B cell (primary cell): ENCODE measurements around the gene EXT2. TPM values are rescaled to one million over a fixed set of nuclear protein-coding genes. Genes with fewer than 3 reads are reported as not detected.

Source experiments
- ATAC-seq: fragments of 200-7000 bp; cut with Tn5 transposase; one replicate; pipeline ENCODE4 v1.10.0; 2021; ENCODE audit warnings: low read depth, mild to moderate bottlenecking, moderate number of reproducible peaks, moderate library complexity
- CTCF ChIA-PET: fragments of 350-600 bp; sonication (Branson Sonifier 250); formaldehyde crosslinking; loops from one replicate; lab custom pipeline; 2021; ENCODE audit warnings: antibody characterized with exemption, inconsistent platforms; lab: Charles Lee
- POLR2A ChIA-PET: fragments of 350-600 bp; sonication (Branson Sonifier 250); formaldehyde crosslinking; loops from one replicate; lab custom pipeline; 2021; ENCODE audit warnings: antibody characterized with exemption; lab: Charles Lee
- DNase-seq: peaks from one replicate; pipeline ENCODE4 v3.0.0; 2013
- H2AFZ ChIP-seq: 2 replicates; pipeline ENCODE4 v1.6.1; 2012; ENCODE audit warnings: mild to moderate bottlenecking, low read depth, low read length; ENCODE audit not compliant: insufficient read depth, poor library complexity, severe bottlenecking
- H3K27ac ChIP-seq, 2 donors: 1 replicate in 1 of 2; 2 replicates in 1 of 2; pipeline ENCODE4 v1.5.1; 2012 to 2013; ENCODE audit warnings: low read length in 2 of 2, mild to moderate bottlenecking in 2 of 2, moderate library complexity in 1 of 2
- H3K27me3 ChIP-seq, 4 experiments: fragments of 200-600 bp in 1 of 4; sonication (generic) in 1 of 4; replicated peaks in 1 of 4; 1 replicate in 2 of 4; 2 replicates in 2 of 4; pipeline versions ENCODE4 v1.6.1 to v1.7.0; 2013 to 2016; ENCODE audit warnings: low read length in 3 of 4, mild to moderate bottlenecking in 2 of 4, mixed read lengths in 1 of 4, moderate library complexity in 1 of 4; ENCODE audit not compliant: insufficient read depth in 4 of 4, control insufficient read depth in 3 of 4; ENCODE audit errors: control extremely low read depth in 1 of 4
- H3K36me3 ChIP-seq, 2 experiments: replicated peaks in 1 of 2; 1 replicate in 1 of 2; 2 replicates in 1 of 2; pipeline versions ENCODE4 v1.6.1 to v1.7.1; 2013; ENCODE audit warnings: low read length in 1 of 2; ENCODE audit not compliant: insufficient read depth in 2 of 2, control insufficient read depth in 1 of 2; ENCODE audit errors: control extremely low read depth in 1 of 2, extremely low read depth in 1 of 2
- H3K4me1 ChIP-seq, 2 donors: fragments of 200-600 bp in 1 of 2; sonication (generic) in 1 of 2; 1 replicate in 1 of 2; 2 replicates in 1 of 2; pipeline versions ENCODE4 v1.5.1 to v1.6.1; 2013 to 2017; ENCODE audit warnings: low read length in 2 of 2; ENCODE audit not compliant: control insufficient read depth in 2 of 2, insufficient read depth in 2 of 2
- H3K4me2 ChIP-seq: replicated peaks from 2 replicates; pipeline ENCODE3; 2012; ENCODE audit warnings: mild to moderate bottlenecking, low read depth, low read length; ENCODE audit not compliant: poor library complexity, severe bottlenecking
- H3K4me3 ChIP-seq, 5 experiments: fragments of 200-600 bp in 1 of 5; sonication (generic) in 1 of 5; 1 replicate in 3 of 5; 2 replicates in 2 of 5; pipeline versions ENCODE4 v1.5.1 to v1.7.0; 2011 to 2016; ENCODE audit warnings: low read length in 4 of 5, mild to moderate bottlenecking in 4 of 5, low read depth in 2 of 5, control low read depth in 1 of 5, moderate library complexity in 1 of 5; ENCODE audit not compliant: insufficient read depth in 1 of 5; ENCODE audit errors: control extremely low read depth in 1 of 5, extremely low read depth in 1 of 5
- H3K79me2 ChIP-seq: fragments of 200-600 bp; sonication (generic); one replicate; pipeline ENCODE4 v1.6.0; 2016; ENCODE audit warnings: low read length; ENCODE audit not compliant: control insufficient read depth, insufficient read depth
- H3K9ac ChIP-seq: fragments of 200-600 bp; sonication (generic); 2 replicates; pipeline ENCODE4 v1.6.1; 2017; ENCODE audit warnings: mild to moderate bottlenecking, low read length, moderate library complexity
- H3K9me3 ChIP-seq, 3 donors: one replicate each; pipeline versions ENCODE4 v1.6.1 to v1.7.1; 2013; ENCODE audit warnings: low read length in 2 of 3; ENCODE audit not compliant: control insufficient read depth in 2 of 3, insufficient read depth in 1 of 3; ENCODE audit errors: control extremely low read depth in 1 of 3
- H4K20me1 ChIP-seq: 2 replicates; pipeline ENCODE4 v1.6.0; 2012; ENCODE audit warnings: mild to moderate bottlenecking, low read length; ENCODE audit not compliant: insufficient read depth, control insufficient read depth, poor library complexity, severe bottlenecking
- H3K27ac Mint-ChIP-seq: one replicate; pipeline ENCODE4 v1.8.0; 2021; ENCODE audit warnings: mixed read lengths
- H3K27me3 Mint-ChIP-seq: one replicate; pipeline ENCODE4 v1.8.0; 2021; ENCODE audit warnings: mixed read lengths
- H3K4me1 Mint-ChIP-seq: one replicate; pipeline ENCODE4 v1.8.0; 2021; ENCODE audit warnings: mixed read lengths
- H3K4me3 Mint-ChIP-seq: one replicate; pipeline ENCODE4 v1.8.0; 2021; ENCODE audit warnings: mixed read lengths
- H3K9me3 Mint-ChIP-seq: one replicate; pipeline ENCODE4 v1.8.0; 2022; ENCODE audit warnings: mixed read lengths; ENCODE audit not compliant: insufficient read depth
- CTCF ChIP-seq: fragments of 200-600 bp; IDR thresholded peaks from one replicate; pipeline ENCODE4 v1.8.0; 2022; ENCODE audit warnings: antibody characterized with exemption, mild to moderate bottlenecking
- EZH2 ChIP-seq: IDR thresholded peaks from 2 replicates; pipeline ENCODE4 v1.6.1; 2012; ENCODE audit warnings: borderline replicate concordance, low read depth, mild to moderate bottlenecking, moderate library complexity, low read length; ENCODE audit not compliant: insufficient read depth, poor library complexity, severe bottlenecking
- WGBS: methylation state at CpG from one replicate; pipeline ENCODE4 v1.1.5; 2013; ENCODE audit warnings: missing lambda C conversion rate; ENCODE audit not compliant: insufficient coverage; 5-methylcytosine and 5-hydroxymethylcytosine counted together
- intact Hi-C: fragments of 100-400 bp; cut with micrococcal nuclease; formaldehyde crosslinking; loops from one replicate; pipeline ENCODE4 v1.10.0; 2022
- polyA plus RNA-seq: library from polyadenylated mRNA; depleted of rRNA; stranded (reverse); fragments of >200 nt; gene quantifications from 2 replicates; pipeline ENCODE4 v1.2.3, GENCODE V29; 2012
- total RNA-seq, 2 donors: library from RNA; stranded (reverse); fragments of 120-200 nt in 1 of 2; gene quantifications; 1 replicate in 1 of 2; 2 replicates in 1 of 2; pipeline versions ENCODE4 v1.2.3 to v1.2.4, GENCODE V29; 2013 to 2022

The EXT2 gene
- total and polyA plus RNA-seq, 2 donors (not counting 1 experiment from before 2014, with no cell fraction given) = 11.0 to 27.8 TPM

GRCh38 chr11:44147751-44148150 is 52.3 kb downstream of the EXT2 start:
- WGBS = no CpG with 5 or more reads among the region's 3 CpGs
- no peak for ATAC-seq
- TF ChIP-seq EZH2 (no peak), CTCF (no peak)
- H3K27me3 ChIP-seq = no peaks in the 10 kb centered on the region
- H3K4me1 ChIP-seq = no peaks in the 10 kb centered on the region
- no peaks in the 10 kb centered on the region for H4K20me1 ChIP-seq
- CTCF ChIA-PET = no interaction called here
- no peaks in the 10 kb centered on the region for H3K79me2 ChIP-seq
- Mint-ChIP-seq H3K27ac (no peak overlapping the region), H3K4me1 (no peaks in the 10 kb centered on the region), H3K4me3 (no peak overlapping the region), H3K27me3 (no peaks in the 10 kb centered on the region), H3K9me3 (peaks cover 4% of the 10 kb centered on the region)
- no peak for DNase-seq
- peaks cover 0 to 1% (median 0%) of the 10 kb centered on the region in 3 donors for H3K9me3 ChIP-seq
- no peak overlapping the region for H3K9ac ChIP-seq
- no peak overlapping the region for H3K4me3 ChIP-seq
- H2AFZ ChIP-seq = no peak overlapping the region
- no peak overlapping the region for H3K27ac ChIP-seq
- intact Hi-C loops = no loop called here
- no peak overlapping the region for H3K4me2 ChIP-seq
- peaks cover 6 to 16% of the 10 kb centered on the region in 2 experiments for H3K36me3 ChIP-seq
- POLR2A ChIA-PET = no interaction called here

- no peaks in the 10 kb centered on the region for H4K20me1 ChIP-seq
- peaks cover 0 to 3% (median 0%) of the 10 kb centered on the region in 3 donors for H3K9me3 ChIP-seq
- Mint-ChIP-seq H3K27me3 (no peaks in the 10 kb centered on the region), H3K4me3 (no peak overlapping the region), H3K4me1 (no peaks in the 10 kb centered on the region), H3K27ac (no peak overlapping the region), H3K9me3 (peaks cover 4% of the 10 kb centered on the region)
- ChIA-PET CTCF (no interaction called here), POLR2A (no interaction called here)
- no peak overlapping the region for H3K9ac ChIP-seq
- intact Hi-C loops = no loop called here
- no peaks in the 10 kb centered on the region for H3K27me3 ChIP-seq
- H3K27ac ChIP-seq = no peak overlapping the region
- H3K79me2 ChIP-seq = no peaks in the 10 kb centered on the region
- WGBS = no CpG with 5 or more reads among the region's 2 CpGs
- H3K4me3 ChIP-seq = no peak overlapping the region
- peaks cover 6 to 16% of the 10 kb centered on the region in 2 experiments for H3K36me3 ChIP-seq
- H3K4me2 ChIP-seq = no peak overlapping the region
- TF ChIP-seq CTCF (no peak), EZH2 (no peak)
- DNase-seq (no peak), ATAC-seq (no peak)
- no peak overlapping the region for H2AFZ ChIP-seq
- no peaks in the 10 kb centered on the region for H3K4me1 ChIP-seq
These were observed 54.2 kb downstream of the EXT2 start for GRCh38 chr11:44149651-44150050.
